HG02678 (cell line): Measurements from ENCODE around the gene RHBDL1.

ENCODE experiments used
- ATAC-seq: cut with Tn5 transposase; IDR thresholded peaks from one replicate; pipeline ENCODE4 v1.9.1; 2021; ENCODE audit warnings: mild to moderate bottlenecking, moderate library complexity; ENCODE audit not compliant: unreplicated experiment

The RHBDL1 gene

GRCh38 chr16:716768-717325 lies 41.4 kb downstream of the RHBDL1 start:
- ATAC-seq, result no peak

- ATAC-seq, result no peak
Measured at GRCh38 chr16:717450-718245, 42.2 kb downstream of the RHBDL1 start.

- no peak for ATAC-seq
Measured at GRCh38 chr16:718389-718788, 42.9 kb downstream of the RHBDL1 start.

- ATAC-seq, result no peak
Measured at GRCh38 chr16:718922-719321, 43.5 kb downstream of the RHBDL1 start.

- ATAC-seq, result no peak
Measured at GRCh38 chr16:719815-720446, 44.5 kb downstream of the RHBDL1 start.

GRCh38 chr16:720447-720989 lies 45.0 kb downstream of the RHBDL1 start:
- peak; percentile 22 for ATAC-seq

GRCh38 chr16:720990-721764 lies 45.7 kb downstream of the RHBDL1 start, which contains the start of gene ANTKMT:
Gene ANTKMT, plus strand, starts transcription at chr16:721146. Its CDS starts 129 bp downstream, at chr16:721275.
- ATAC-seq, result peak; percentile 76

- ATAC-seq, result no peak
Measured at GRCh38 chr16:721765-722540, 46.5 kb downstream of the RHBDL1 start.

GRCh38 chr16:722835-723633 lies 47.6 kb downstream of the RHBDL1 start:
- ATAC-seq, result no peak

- no peak for ATAC-seq
Measured at GRCh38 chr16:723695-724094, 48.2 kb downstream of the RHBDL1 start.

GRCh38 chr16:724188-725040 lies 48.9 kb downstream of the RHBDL1 start:
- no peak for ATAC-seq

- no peak for ATAC-seq
Measured at GRCh38 chr16:725041-725376, 49.5 kb downstream of the RHBDL1 start.

- no peak for ATAC-seq
Measured at GRCh38 chr16:725463-726187, 50.2 kb downstream of the RHBDL1 start.

GRCh38 chr16:726188-726437 lies 50.6 kb downstream of the RHBDL1 start:
- no peak for ATAC-seq

- ATAC-seq, result peak; percentile 42
Measured at GRCh38 chr16:726438-727290, 51.2 kb downstream of the RHBDL1 start, which contains the start of the genes CCDC78 and HAGHL. Gene CCDC78, minus strand, starts transcription at chr16:726443. Its CDS starts 76 bp downstream, at chr16:726367. Gene HAGHL, plus strand, starts transcription at chr16:727106. Its CDS starts 404 bp downstream, at chr16:727510.

- peak; percentile 7 for ATAC-seq
Measured at GRCh38 chr16:727291-727977, 52.0 kb downstream of the RHBDL1 start.
